GM12873 (cell line): Measurements from ENCODE around the gene MAVS.

Experiments
- CTCF ChIP-seq: IDR thresholded peaks from 2 replicates; pipeline ENCODE4 v1.5.1; 2012; ENCODE audit warnings: low read depth, mild to moderate bottlenecking, moderate library complexity, low read length, control low read depth; ENCODE audit not compliant: insufficient read depth; ENCODE audit errors: missing control alignments

Gene MAVS

GRCh38 chr20:3825526-3825925, 21.1 kb upstream of the MAVS start:
- TF ChIP-seq CTCF, result peak; percentile 5

GRCh38 chr20:3826420-3826819, 20.2 kb upstream of the MAVS start:
- no peak for TF ChIP-seq CTCF

GRCh38 chr20:3828798-3829197, 17.8 kb upstream of the MAVS start:
- no peak for TF ChIP-seq CTCF

GRCh38 chr20:3836132-3836531, 10.5 kb upstream of the MAVS start:
- TF ChIP-seq CTCF, result no peak

- no peak for TF ChIP-seq CTCF
These were observed 7.3 kb upstream of the MAVS start for GRCh38 chr20:3839328-3839727.

GRCh38 chr20:3842348-3842930, 4.2 kb upstream of the MAVS start:
- no peak for TF ChIP-seq CTCF

GRCh38 chr20:3843490-3843889, 3.1 kb upstream of the MAVS start:
- TF ChIP-seq CTCF, result no peak
